Right cardiac atrium (tissue), 5 donors: Measurements from ENCODE around the gene GPR173. TPM values are rescaled to one million over a fixed set of nuclear protein-coding genes. Genes with fewer than 3 reads are reported as not detected.

Experiments used
- ATAC-seq, 2 donors: fragments of 200-7000 bp; cut with Tn5 transposase; one replicate each; pipeline versions ENCODE4 v1.8.0 to v1.9.1; 2020; ENCODE audit warnings: moderate library complexity in 2 of 2, mild to moderate bottlenecking in 1 of 2
- DNase-seq, 3 donors: peaks; one replicate each; pipeline ENCODE4 v3.0.0-alpha.2; 2020
- H3K27ac ChIP-seq: one replicate; pipeline ENCODE4 v1.5.1; 2013; ENCODE audit warnings: mild to moderate bottlenecking, low read length, control low read depth, moderate library complexity
- H3K27me3 ChIP-seq: one replicate; pipeline ENCODE4 v1.6.1; 2013; ENCODE audit not compliant: control insufficient read depth, insufficient read depth
- H3K4me1 ChIP-seq: one replicate; pipeline ENCODE4 v1.6.1; 2013; ENCODE audit warnings: low read length; ENCODE audit not compliant: control insufficient read depth, insufficient read depth
- H3K4me3 ChIP-seq: one replicate; pipeline ENCODE4 v1.5.1; 2013; ENCODE audit warnings: low read length, control low read depth
- H3K9me3 ChIP-seq: one replicate; pipeline ENCODE4 v1.6.1; 2013; ENCODE audit warnings: low read length; ENCODE audit not compliant: control insufficient read depth
- WGBS: extraction: QIAGEN DNeasy Blood & Tissue Kit; methylation state at CpG from one replicate; pipeline ENCODE4 v1.1.7; 2013; 5-methylcytosine and 5-hydroxymethylcytosine counted together
- intact Hi-C, 4 donors: fragments of 100-400 bp; cut with DNase I; formaldehyde crosslinking; loops; one replicate each; pipeline versions ENCODE4 v1.11.0 to v1.14.0; 2022 to 2023
- polyA plus RNA-seq: library from polyadenylated mRNA; stranded (reverse); fragments of 200-250 nt; gene quantifications from one replicate; pipeline ENCODE4 v1.2.3, GENCODE V29; 2013
- total RNA-seq, 4 donors: library from RNA; stranded (reverse); fragmentation: NEBNext Ultra II Directional; extraction: Animal tissue kit (Norgen Biotek cat#: 25700); gene quantifications; one replicate each; pipeline ENCODE4 v1.2.1, GENCODE V29; 2021
- donor health status: healthy with polysubstance abuse.
- donor health status: DM: no; HTN: yes; CAD: no.
- donor health status: DM: no; HTN: no; CAD: no.
- donor health status: DM: no; HTN: yes; CAD: no; lungs with severe emphysema.
- donor health status: DM: yes; HTN: yes; CAD: no.

GPR173 gene
- total and polyA plus RNA-seq, 5 donors = 1.00 to 2.9 (median 2.5) TPM

GRCh38 chrX:53081925-53082772 is 33.6 kb downstream of the GPR173 start, which contains the start of gene TSPYL2:
TSPYL2 (plus strand) TSS chrX:53082367; CDS start chrX:53082499, 132 bp downstream.
- no peaks in the 10 kb centered on the region for H3K9me3 ChIP-seq
- intact Hi-C loops = no loop called here
- H3K4me1 ChIP-seq = no peaks in the 10 kb centered on the region
- H3K27me3 ChIP-seq = no peaks in the 10 kb centered on the region
- under 1% methylated on average over 85 of the region's 86 CpGs for WGBS
- H3K4me3 ChIP-seq = peak within 1 kb of the TSS; percentile 79
- DNase-seq (peak; percentile 93 to 98 (median 97)), ATAC-seq (peak; percentile 96 to 97)
- peak within 1 kb of the TSS; percentile 91 for H3K27ac ChIP-seq

GRCh38 chrX:53082773-53083616 is 34.4 kb downstream of the GPR173 start:
- whole genome bisulfite sequencing = 4% methylated on average over 31 of the region's 31 CpGs
- Histone ChIP-seq H3K9me3 (no peaks in the 10 kb centered on the region), H3K4me1 (peaks cover 3% of the 10 kb centered on the region), H3K27me3 (no peaks in the 10 kb centered on the region), H3K4me3 (peak overlapping the region; percentile 79), H3K27ac (peak overlapping the region; percentile 91)
- DNase-seq (no peak), ATAC-seq (no peak)
- intact Hi-C loops = no loop called here

DNA sequence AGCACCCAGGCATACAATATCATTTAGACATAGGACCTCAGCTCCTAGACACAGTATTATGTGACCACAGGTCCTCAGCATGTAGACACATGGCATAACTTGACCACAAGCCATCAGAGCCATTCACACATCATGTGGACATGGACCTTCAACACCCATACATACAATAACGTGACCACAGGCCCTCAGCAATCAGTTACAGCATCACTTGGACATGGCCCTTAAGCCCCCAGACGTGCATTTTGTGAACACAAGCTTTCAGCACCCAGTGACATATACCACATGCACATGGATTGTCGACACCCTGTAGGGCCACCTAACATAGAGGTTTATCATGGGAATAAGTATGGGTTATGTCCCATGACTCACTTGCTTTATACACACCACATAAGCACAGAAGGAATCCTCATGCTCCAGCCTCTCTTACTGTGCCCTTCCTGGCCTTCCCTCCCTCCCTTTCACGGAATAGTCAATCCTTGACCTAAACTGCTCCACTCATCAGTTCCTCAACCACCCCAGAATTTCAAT is 35.5 kb downstream of the GPR173 start:
- peaks cover 3% of the 10 kb centered on the region for H3K4me1 ChIP-seq
- no peaks in the 10 kb centered on the region for H3K9me3 ChIP-seq
- peak overlapping the region; percentile 79 for H3K4me3 ChIP-seq
- intact Hi-C loops = no loop called here
- no peaks in the 10 kb centered on the region for H3K27me3 ChIP-seq
- H3K27ac ChIP-seq = peak overlapping the region; percentile 48
- ATAC-seq (no peak), DNase-seq (no peak)
- WGBS = 63% methylated on average over 4 of the region's 4 CpGs

DNA sequence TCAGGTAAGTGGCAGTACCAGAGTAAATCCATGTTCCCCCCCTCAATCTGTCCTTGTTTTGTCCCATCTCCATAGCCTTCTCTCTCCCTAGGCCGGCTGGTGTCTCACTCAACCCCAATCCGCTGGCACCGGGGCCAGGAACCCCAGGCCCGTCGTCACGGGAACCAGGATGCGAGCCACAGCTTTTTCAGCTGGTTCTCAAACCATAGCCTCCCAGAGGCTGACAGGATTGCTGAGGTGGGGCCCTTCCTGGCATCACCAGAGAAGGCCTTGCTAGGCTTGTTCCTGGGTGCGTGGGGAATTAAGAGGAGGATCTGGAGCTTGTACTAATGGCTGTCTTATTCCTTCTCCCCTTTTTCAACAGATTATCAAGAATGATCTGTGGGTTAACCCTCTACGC is 36.3 kb downstream of the GPR173 start:
- no peak for DNase-seq
- Histone ChIP-seq H3K4me1 (peaks cover 3% of the 10 kb centered on the region), H3K27ac (no peak overlapping the region), H3K9me3 (no peaks in the 10 kb centered on the region), H3K4me3 (no peak overlapping the region), H3K27me3 (no peaks in the 10 kb centered on the region)
- ATAC-seq = no peak
- 82% methylated on average over 9 of the region's 9 CpGs for WGBS
- intact Hi-C loops = no loop called here

DNA sequence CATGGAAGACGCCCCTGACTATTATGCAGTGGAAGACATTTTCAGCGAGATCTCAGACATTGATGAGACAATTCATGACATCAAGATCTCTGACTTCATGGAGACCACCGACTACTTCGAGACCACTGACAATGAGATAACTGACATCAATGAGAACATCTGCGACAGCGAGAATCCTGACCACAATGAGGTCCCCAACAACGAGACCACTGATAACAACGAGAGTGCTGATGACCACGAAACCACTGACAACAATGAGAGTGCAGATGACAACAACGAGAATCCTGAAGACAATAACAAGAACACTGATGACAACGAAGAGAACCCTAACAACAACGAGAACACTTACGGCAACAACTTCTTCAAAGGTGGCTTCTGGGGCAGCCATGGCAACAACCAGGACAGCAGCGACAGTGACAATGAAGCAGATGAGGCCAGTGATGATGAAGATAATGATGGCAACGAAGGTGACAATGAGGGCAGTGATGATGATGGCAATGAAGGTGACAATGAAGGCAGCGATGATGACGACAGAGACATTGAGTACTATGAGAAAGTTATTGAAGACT is 37.2 kb downstream of the GPR173 start:
- DNase-seq = no peak
- no peaks in the 10 kb centered on the region for H3K27me3 ChIP-seq
- peaks cover 3% of the 10 kb centered on the region for H3K4me1 ChIP-seq
- no peak overlapping the region for H3K4me3 ChIP-seq
- ATAC-seq = no peak
- intact Hi-C loops = no loop called here
- H3K27ac ChIP-seq = peak overlapping the region; percentile 73
- no peaks in the 10 kb centered on the region for H3K9me3 ChIP-seq
- 80% methylated on average over 17 of the region's 17 CpGs for WGBS

DNA sequence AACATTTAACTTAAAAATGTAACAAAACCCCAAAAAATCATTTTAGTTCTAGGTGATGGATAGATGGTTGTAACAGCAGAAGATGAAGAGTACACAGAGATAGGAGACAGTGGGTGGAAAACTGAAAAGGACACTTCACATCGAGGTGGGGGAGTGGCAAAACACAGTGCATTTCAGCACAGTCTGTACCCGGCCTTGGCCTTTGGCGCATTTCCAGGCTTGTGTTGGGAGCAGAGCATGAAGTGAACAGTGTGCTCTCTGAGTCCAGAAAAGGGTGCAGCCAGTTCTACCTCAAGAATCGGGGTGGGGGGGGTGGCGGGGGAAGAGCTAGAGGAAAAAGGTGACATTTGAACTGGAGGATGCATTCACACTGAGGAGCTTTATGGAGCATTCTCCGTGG is 37.9 kb downstream of the GPR173 start:
- 36% methylated on average over 6 of the region's 6 CpGs for WGBS

DNA sequence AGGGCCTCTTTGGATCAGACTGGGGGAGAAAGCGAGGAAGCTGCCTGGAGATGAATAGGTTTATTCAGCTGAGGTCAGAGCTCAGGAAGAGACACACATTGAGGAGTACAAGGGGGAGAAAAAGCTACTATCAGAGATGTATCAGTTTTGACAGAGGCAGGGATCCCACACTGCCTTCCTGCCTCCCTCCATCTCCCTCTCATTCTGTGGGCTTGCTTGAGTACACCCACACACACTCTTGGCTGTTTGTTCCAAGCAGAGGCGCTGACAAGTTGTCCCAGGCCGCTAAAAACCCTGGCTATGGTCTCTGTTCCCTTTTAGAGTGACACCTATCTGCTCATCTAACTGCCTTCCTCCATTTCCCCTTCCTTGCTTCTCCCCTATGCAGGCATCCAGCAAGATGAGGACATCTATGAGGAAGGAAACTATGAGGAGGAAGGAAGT is 38.8 kb downstream of the GPR173 start:
- no peaks in the 10 kb centered on the region for H3K9me3 ChIP-seq
- DNase-seq = no peak
- H3K27ac ChIP-seq = peak overlapping the region; percentile 94
- H3K4me1 ChIP-seq = peaks cover 3% of the 10 kb centered on the region
- H3K4me3 ChIP-seq = no peak overlapping the region
- intact Hi-C loops = no loop called here
- ATAC-seq = no peak
- whole genome bisulfite sequencing = 50% methylated on average over 3 of the region's 3 CpGs
- H3K27me3 ChIP-seq = no peaks in the 10 kb centered on the region

More for the DNA sequence above, 37.9 kb downstream of the GPR173 start:
- Histone ChIP-seq H3K27ac (peak overlapping the region; percentile 94), H3K27me3 (no peaks in the 10 kb centered on the region), H3K9me3 (no peaks in the 10 kb centered on the region), H3K4me1 (peaks cover 3% of the 10 kb centered on the region), H3K4me3 (no peak overlapping the region)
- peak in 1 of 2 donors; percentile 32 for ATAC-seq
- intact Hi-C loops = no loop called here
- DNase-seq = peak; percentile 58 to 89 (median 78)

- ATAC-seq (peak; percentile 88 to 91), DNase-seq (peak; percentile 89 to 92 (median 92))
- whole genome bisulfite sequencing = 21% methylated on average over 51 of the region's 51 CpGs
- H3K27me3 ChIP-seq = no peaks in the 10 kb centered on the region
- H3K4me3 ChIP-seq = peak overlapping the region; percentile 59
- no peaks in the 10 kb centered on the region for H3K9me3 ChIP-seq
- peaks cover 3% of the 10 kb centered on the region for H3K4me1 ChIP-seq
- peak overlapping the region; percentile 94 for H3K27ac ChIP-seq
- intact Hi-C loops = loop anchor here in 1 of 4 donors (2.0 kb wide), 1 partner anchor 16 kb away; no protein-coding TSS in a partner anchor
Observed at GRCh38 chrX:53088136-53088974, 39.8 kb downstream of the GPR173 start.

GRCh38 chrX:53089224-53089842 is 40.7 kb downstream of the GPR173 start:
- Histone ChIP-seq H3K27me3 (no peaks in the 10 kb centered on the region), H3K9me3 (no peaks in the 10 kb centered on the region), H3K27ac (peak overlapping the region; percentile 94), H3K4me3 (peak overlapping the region; percentile 59), H3K4me1 (peaks cover 3% of the 10 kb centered on the region)
- intact Hi-C loops = loop anchor here in 1 of 4 donors (2.0 kb wide), 1 partner anchor 17 kb away; no protein-coding TSS in a partner anchor
- WGBS = 9% methylated on average over 11 of the region's 11 CpGs
- ATAC-seq (no peak), DNase-seq (peak in 1 of 3 donors; percentile 77)
